ENCODE measurements around the gene MEI4.

Gene MEI4

GRCh38 chr6:77930952-77931351 is 278.1 kb downstream of the MEI4 start:
- in situ Hi-C loops (cut with MboI; ENCODE audit: low sequenced_read_pairs) = no loop called here

DNA sequence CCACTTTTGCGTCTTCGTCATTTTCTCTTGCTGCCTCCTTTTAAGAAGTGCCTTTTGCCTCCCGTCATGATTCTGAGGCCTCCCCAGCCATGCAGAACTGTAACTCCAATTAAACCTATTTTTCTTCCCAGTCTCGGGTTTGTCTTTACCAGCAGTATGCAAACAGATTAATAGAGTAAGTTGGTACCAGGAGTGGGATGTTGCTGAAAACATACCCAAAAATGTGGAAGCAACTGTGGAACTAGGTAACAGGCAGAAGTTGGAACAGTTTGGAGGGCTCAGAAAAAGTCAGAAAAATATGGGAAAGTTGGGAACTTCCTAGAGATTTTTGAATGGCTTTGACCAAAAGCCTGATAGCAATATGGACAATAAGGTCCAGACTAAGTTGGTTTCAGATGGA is 309.2 kb downstream of the MEI4 start:
- in situ Hi-C loops (cut with MboI; ENCODE audit: low sequenced_read_pairs) = no loop called here

GRCh38 chr6:77965449-77965848 is 312.6 kb downstream of the MEI4 start:
- in situ Hi-C loops (cut with MboI; ENCODE audit: low sequenced_read_pairs) = no loop called here

DNA sequence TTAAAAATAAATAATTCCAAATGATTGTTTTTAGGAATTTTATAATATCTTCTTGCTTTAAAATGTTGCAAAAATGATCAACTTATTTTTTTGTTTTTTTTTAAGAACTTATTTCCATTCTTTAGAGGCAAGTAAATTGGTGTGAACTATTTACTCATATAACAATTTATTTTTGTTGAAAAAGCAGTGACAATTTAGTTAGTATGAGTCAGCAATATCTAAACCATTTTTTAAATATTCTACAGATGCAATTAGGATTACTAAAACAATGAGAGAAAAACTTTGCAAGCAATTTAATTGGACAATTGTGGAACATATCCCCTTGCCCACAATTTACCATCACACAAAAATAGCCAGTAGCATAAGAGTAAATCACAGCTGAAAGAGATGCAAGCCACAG is 319.5 kb downstream of the MEI4 start:
- in situ Hi-C loops (cut with MboI; ENCODE audit: low sequenced_read_pairs) = no loop called here

All from hTERT RPE-1 (cell line).